SK-N-SH (cell line): ENCODE results near the gene CIAO3. TPM values are rescaled to one million over a fixed set of nuclear protein-coding genes. Genes with fewer than 3 reads are reported as not detected.

Experiments
- CTCF ChIA-PET: fragments of 300-600, 350-600 bp; formaldehyde crosslinking; extraction: SDS; loops from one replicate; lab custom pipeline; 2021; lab: Yijun Ruan, JAX
- POLR2A ChIA-PET: fragments of 350-600 bp; sonication (Branson Sonifier 250); formaldehyde crosslinking; extraction: SDS; loops from one replicate; lab custom pipeline; 2020; ENCODE audit warnings: antibody characterized with exemption, inconsistent platforms; lab: Yijun Ruan, JAX
- DNase-seq: peaks from one replicate; pipeline ENCODE4 v3.0.0; 2012
- H2AFZ ChIP-seq: fragments of 200-600 bp; sonication (generic); 2 replicates; pipeline ENCODE4 v1.8.1; 2016; ENCODE audit warnings: antibody characterized with exemption, mild to moderate bottlenecking, low read depth
- H3F3A ChIP-seq: fragments of 200-600 bp; sonication (generic); replicated peaks from 2 replicates; pipeline ENCODE3; 2016; ENCODE audit warnings: antibody characterized with exemption, mild to moderate bottlenecking; ENCODE audit not compliant: insufficient read depth
- H3K27ac ChIP-seq, 2 experiments: fragments of 200-500 bp in 1 of 2; fragments of 200-600 bp in 1 of 2; sonication (Bioruptor generic) in 1 of 2; sonication (generic), shearing (Covaris generic) in 1 of 2; 2 replicates each; pipeline versions ENCODE4 v1.5.1 to v1.6.1; 2014 to 2016; ENCODE audit warnings: low read depth in 2 of 2, inconsistent platforms in 1 of 2, low read length in 1 of 2, mild to moderate bottlenecking in 1 of 2, mixed read lengths in 1 of 2
- H3K27me3 ChIP-seq: fragments of 200-600 bp; sonication (generic), shearing (Covaris generic); 2 replicates; pipeline ENCODE4 v1.6.1; 2016; ENCODE audit warnings: mixed run types; ENCODE audit not compliant: insufficient read depth
- H3K36me3 ChIP-seq, 2 experiments: fragments of 200-500 bp in 1 of 2; fragments of 200-600 bp in 1 of 2; sonication (Bioruptor generic) in 1 of 2; sonication (generic) in 1 of 2; replicated peaks in 1 of 2; 2 replicates each; pipeline versions ENCODE3 to v1.5.1; 2014 to 2016; ENCODE audit warnings: low read length in 1 of 2, mild to moderate bottlenecking in 1 of 2; ENCODE audit not compliant: insufficient read depth in 2 of 2, control insufficient read depth in 1 of 2
- H3K4me1 ChIP-seq, 2 experiments: fragments of 200-500 bp in 1 of 2; fragments of 200-600 bp in 1 of 2; sonication (Bioruptor generic) in 1 of 2; sonication (generic), shearing (Covaris generic) in 1 of 2; 2 replicates each; pipeline versions ENCODE4 v1.5.1 to v1.6.1; 2014 to 2016; ENCODE audit warnings: low read depth in 1 of 2, low read length in 1 of 2, mixed run types in 1 of 2; ENCODE audit not compliant: insufficient read depth in 2 of 2, control insufficient read depth in 1 of 2
- H3K4me2 ChIP-seq: fragments of 200-600 bp; sonication (generic), shearing (Covaris generic); 2 replicates; pipeline ENCODE4 v1.6.1; 2017; ENCODE audit warnings: mixed run types
- H3K4me3 ChIP-seq, 2 experiments: fragments of 200-500 bp in 1 of 2; fragments of 200-600 bp in 1 of 2; sonication (Bioruptor generic) in 1 of 2; sonication (generic), shearing (Covaris generic) in 1 of 2; 2 replicates each; pipeline versions ENCODE4 v1.5.1 to v1.8.1; 2014 to 2016; ENCODE audit warnings: low read depth in 2 of 2, inconsistent platforms in 1 of 2, low read length in 1 of 2, mild to moderate bottlenecking in 1 of 2, mixed read lengths in 1 of 2, moderate library complexity in 1 of 2
- H3K79me2 ChIP-seq: fragments of 200-600 bp; sonication (generic); 2 replicates; pipeline ENCODE4 v1.8.1; 2017; ENCODE audit warnings: mild to moderate bottlenecking; ENCODE audit not compliant: insufficient read depth
- H3K9ac ChIP-seq: fragments of 200-600 bp; sonication (generic); 2 replicates; pipeline ENCODE4 v1.6.1; 2017; ENCODE audit warnings: mixed run types
- H3K9me2 ChIP-seq: fragments of 200-600 bp; sonication (generic); 2 replicates; pipeline ENCODE4 v1.6.1; 2017; ENCODE audit warnings: mixed run types
- H3K9me3 ChIP-seq: fragments of 200-600 bp; sonication (generic); 2 replicates; pipeline ENCODE4 v1.6.1; 2017; ENCODE audit warnings: mixed run types, mild to moderate bottlenecking, moderate library complexity
- H4K20me1 ChIP-seq: fragments of 200-600 bp; sonication (generic); 2 replicates; pipeline ENCODE4 v1.6.1; 2017; ENCODE audit warnings: mild to moderate bottlenecking, mixed run types; ENCODE audit not compliant: insufficient read depth
- CHD2 ChIP-seq: fragments of 150-350 bp; IDR thresholded peaks from 2 replicates; pipeline ENCODE4 v1.6.1; 2018; ENCODE audit warnings: low read length; ENCODE audit not compliant: partially characterized antibody
- CTCF ChIP-seq: fragments of 200-600 bp; sonication (generic); IDR thresholded peaks from 2 replicates; pipeline ENCODE4 v1.6.1; 2017; ENCODE audit warnings: antibody characterized with exemption, mild to moderate bottlenecking, moderate library complexity
- ELF1 ChIP-seq: IDR thresholded peaks from 2 replicates; pipeline ENCODE4 v1.4.0; 2012
- EP300 ChIP-seq, 2 experiments: IDR thresholded peaks; 2 replicates each; pipeline versions ENCODE4 v1.4.0 to v1.6.1; 2012; ENCODE audit warnings: borderline replicate concordance in 1 of 2, low read depth in 1 of 2, low read length in 1 of 2
- EZH2phosphoT487 ChIP-seq: fragments of 200-600 bp; sonication (generic); IDR thresholded peaks from 2 replicates; pipeline ENCODE4 v1.6.1; 2017; ENCODE audit warnings: low read depth, mixed run types, mild to moderate bottlenecking, antibody characterized with exemption, moderate library complexity, borderline replicate concordance
- FOSL2 ChIP-seq: IDR thresholded peaks from 2 replicates; pipeline ENCODE4 v1.4.0; 2012; ENCODE audit warnings: low read depth, mild to moderate bottlenecking, moderate library complexity, borderline replicate concordance
- GATA2 ChIP-seq: sonication (generic); formaldehyde crosslinking; IDR thresholded peaks from 2 replicates; pipeline ENCODE4 v1.5.0; 2020; ENCODE audit warnings: mild to moderate bottlenecking, missing genetic modification reagents
- NFIC ChIP-seq: IDR thresholded peaks from 2 replicates; pipeline ENCODE4 v1.4.0; 2012; ENCODE audit warnings: borderline replicate concordance
- RCOR1 ChIP-seq: fragments of 150-350 bp; IDR thresholded peaks from 2 replicates; pipeline ENCODE4 v1.6.1; 2017; ENCODE audit warnings: antibody characterized with exemption, low read length
- REST ChIP-seq: IDR thresholded peaks from 2 replicates; pipeline ENCODE4 v1.6.1; 2012; ENCODE audit warnings: mild to moderate bottlenecking, low read depth, low read length, moderate library complexity
- RFX5 ChIP-seq: IDR thresholded peaks from 2 replicates; pipeline ENCODE4 v1.6.1; 2012; ENCODE audit warnings: mild to moderate bottlenecking, improper control_type of control experiment, low read length
- RXRA ChIP-seq: IDR thresholded peaks from 2 replicates; pipeline ENCODE4 v1.4.0; 2012; ENCODE audit warnings: low read depth, mild to moderate bottlenecking, borderline replicate concordance
- SIN3A ChIP-seq: IDR thresholded peaks from 2 replicates; pipeline ENCODE4 v1.6.1; 2012; ENCODE audit warnings: low read depth, mild to moderate bottlenecking, low read length, moderate library complexity, borderline replicate concordance
- TAF1 ChIP-seq: IDR thresholded peaks from 2 replicates; pipeline ENCODE4 v1.6.1; 2012; ENCODE audit warnings: low read depth, mild to moderate bottlenecking, low read length, moderate library complexity, borderline replicate concordance
- TCF12 ChIP-seq: IDR thresholded peaks from 2 replicates; pipeline ENCODE4 v1.4.0; 2012
- YY1 ChIP-seq: IDR thresholded peaks from 2 replicates; pipeline ENCODE4 v1.4.0; 2012; ENCODE audit warnings: low read depth, mild to moderate bottlenecking
- WGBS: methylation state at CpG from one replicate; pipeline ENCODE4 v1.1.6; 2017; ENCODE audit warnings: low lambda C conversion rate; 5-methylcytosine and 5-hydroxymethylcytosine counted together
- polyA plus RNA-seq, 3 experiments: library from polyadenylated mRNA; depleted of rRNA; stranded (reverse); fragments of >200 nt; gene quantifications; 2 replicates each; pipeline ENCODE4 v1.2.3, GENCODE V29; 2012

The CIAO3 gene
- polyA plus RNA-seq, 1 of the 3 experiments (the other 2 are of a cell fraction) = 14.4 TPM

- H3K27me3 ChIP-seq = no peaks in the 10 kb centered on the region
- POLR2A ChIA-PET = interaction anchor here (0.7 to 2.6 kb wide), 8 partner anchors 9 to 68 kb away, joined by 3 to 13 read pairs (median 4); partner anchors contain the start of genes CCDC78 and CIAO3
- H2AFZ ChIP-seq = no peak overlapping the region
- H3K9me3 ChIP-seq = no peaks in the 10 kb centered on the region
- peak overlapping the region; percentile 56 to 91; a peak in 3 of 4 replicates for H3K27ac ChIP-seq
- H3K4me2 ChIP-seq = peak overlapping the region; percentile 93
- H3K4me3 ChIP-seq = peak overlapping the region; percentile 66 to 70
- 20% methylated on average over 1 of the region's 12 CpGs for WGBS
- H3K9me2 ChIP-seq = no peaks in the 10 kb centered on the region
- H3F3A ChIP-seq = peaks cover 28% of the 10 kb centered on the region
- CTCF ChIA-PET = interaction anchor here (0.6 to 22.4 kb wide), 10 partner anchors 11 to 68 kb away, joined by 3 to 358 read pairs (median 9); partner anchors contain the start of genes ANTKMT, CCDC78, CHTF18 and CIAO3
- 0 out of 2 replicates have a peak, but pooled peaks cover 2% of the 10 kb centered on the region for H3K79me2 ChIP-seq
- peaks cover 0 to 4% of the 10 kb centered on the region in 2 experiments for H3K36me3 ChIP-seq
- DNase-seq = peak; percentile 86
- H3K9ac ChIP-seq = peak overlapping the region; percentile 67; the same call in 1 of the 2 replicates
- peaks cover 13 to 43% of the 10 kb centered on the region in 2 experiments; a peak in 3 of 4 replicates for H3K4me1 ChIP-seq
- H4K20me1 ChIP-seq = peaks cover 12% of the 10 kb centered on the region; the same call in 1 of the 2 replicates
- TF ChIP-seq EZH2phosphoT487 (no peak), FOSL2 (no peak), CHD2 (peak; percentile 65), NFIC (peak; percentile 23), EP300 (IDR thresholded peaks at IDR 0.05; ENCODE audit: borderline replicate concordance in 1 of 2, low read depth in 1 of 2, low read length in 1 of 2) (peak in 1 of 2 experiments; percentile 40; a peak in 2 of 4 replicates), TCF12 (no peak)
- TF ChIP-seq, all 33 proteins: peak for 3
Measured at GRCh38 chr16:716200-716568, 24.6 kb downstream of the CIAO3 start.

GRCh38 chr16:715477-716199 lies 25.2 kb downstream of the CIAO3 start:
- POLR2A ChIA-PET = interaction anchor here (1.1 to 2.6 kb wide), 7 partner anchors 9 to 68 kb away, joined by 3 to 13 read pairs (median 4); partner anchors contain the start of gene CCDC78
- peak overlapping the region; percentile 67 for H3K9ac ChIP-seq
- no peaks in the 10 kb centered on the region for H3K9me3 ChIP-seq

More at GRCh38 chr16:715477-716199, 25.2 kb downstream of the CIAO3 start:
- Histone ChIP-seq H3K79me2 (0 out of 2 replicates have a peak, but pooled peaks cover 2% of the 10 kb centered on the region), H3K4me1 (peaks cover 18 to 47% of the 10 kb centered on the region in 2 experiments; a peak in 3 of 4 replicates), H3K4me3 (peak overlapping the region; percentile 66 to 70), H3K9me2 (no peaks in the 10 kb centered on the region), H2AFZ (no peak overlapping the region), H3K27ac (peak overlapping the region; percentile 56 to 91; a peak in 3 of 4 replicates), H3K27me3 (no peaks in the 10 kb centered on the region), H4K20me1 (peaks cover 12% of the 10 kb centered on the region; the same call in 1 of the 2 replicates), H3K4me2 (peak overlapping the region; percentile 93), H3K36me3 (peaks cover 0 to 4% of the 10 kb centered on the region in 2 experiments), H3F3A (peaks cover 30% of the 10 kb centered on the region)
- TF ChIP-seq SIN3A (peak; percentile 10; the same call in 1 of the 2 replicates), RCOR1 (no peak), ELF1 (no peak), RXRA (no peak), REST (no peak), TAF1 (no peak), RFX5 (no peak), CTCF (peak; percentile 28), NFIC (no peak), TCF12 (no peak), YY1 (no peak), GATA2 (no peak)
- WGBS = 10% methylated on average over 4 of the region's 74 CpGs
- CTCF ChIA-PET = interaction anchor here (0.6 to 22.4 kb wide), 10 partner anchors 11 to 69 kb away, joined by 3 to 358 read pairs (median 9); partner anchors contain the start of genes ANTKMT, CCDC78, CHTF18 and CIAO3
- peak; percentile 81 for DNase-seq
